ENCODE measurements around the gene KIF19.

Gene KIF19

GRCh38 chr17:74305865-74306654 is 20.0 kb upstream of the KIF19 start:
- FAIRE-seq, result no peak

GRCh38 chr17:74307984-74308773 is 17.8 kb upstream of the KIF19 start:
- FAIRE-seq, result no peak

- no peak for FAIRE-seq
Measured at GRCh38 chr17:74309902-74310301, 16.1 kb upstream of the KIF19 start.

- FAIRE-seq, result no peak
Measured at GRCh38 chr17:74314877-74315276, 11.1 kb upstream of the KIF19 start.

GRCh38 chr17:74316220-74316619 is 9.8 kb upstream of the KIF19 start:
- FAIRE-seq, result no peak

- no peak for FAIRE-seq
Measured at GRCh38 chr17:74317071-74317470, 9.0 kb upstream of the KIF19 start.

GRCh38 chr17:74318391-74318790 is 7.6 kb upstream of the KIF19 start:
- no peak for FAIRE-seq

GRCh38 chr17:74324521-74324920 is 1.5 kb upstream of the KIF19 start:
- FAIRE-seq, result no peak

GRCh38 chr17:74325376-74325742 is 667 bp upstream of the KIF19 start:
- no peak for FAIRE-seq

GRCh38 chr17:74326506-74326905 is 480 bp downstream of the KIF19 start:
- no peak for FAIRE-seq

GRCh38 chr17:74328487-74328886 is 2.5 kb downstream of the KIF19 start:
- no peak for FAIRE-seq

- FAIRE-seq, result no peak
Measured at GRCh38 chr17:74329378-74329777, 3.4 kb downstream of the KIF19 start.

GRCh38 chr17:74330446-74330845 is 4.4 kb downstream of the KIF19 start:
- FAIRE-seq, result no peak

GRCh38 chr17:74332017-74332650 is 6.1 kb downstream of the KIF19 start:
- no peak for FAIRE-seq

- FAIRE-seq, result no peak
Measured at GRCh38 chr17:74332763-74333283, 6.8 kb downstream of the KIF19 start.

GRCh38 chr17:74334393-74335039 is 8.5 kb downstream of the KIF19 start:
- FAIRE-seq, result no peak

GRCh38 chr17:74335529-74336062 is 9.6 kb downstream of the KIF19 start:
- FAIRE-seq, result no peak

GRCh38 chr17:74336307-74336706 is 10.3 kb downstream of the KIF19 start:
- FAIRE-seq, result no peak

- no peak for FAIRE-seq
Measured at GRCh38 chr17:74337834-74338500, 11.9 kb downstream of the KIF19 start.

GRCh38 chr17:74339537-74340195 is 13.6 kb downstream of the KIF19 start:
- FAIRE-seq, result no peak

- FAIRE-seq, result no peak
Measured at GRCh38 chr17:74340470-74341023, 14.5 kb downstream of the KIF19 start.
